ENCODE results near the gene SPAG5.

- TF ChIP-seq CTCF (IDR thresholded peaks at IDR 0.05) (no peak), POLR2AphosphoS5 (IDR thresholded peaks at IDR 0.05) (no peak)
These were observed 47.2 kb downstream of the SPAG5 start for GRCh38 chr17:28551421-28552175.

Measured in suprapubic skin (tissue), 3 donors.